WTC11 (cell line): ENCODE data around the gene MAML2. TPM values are rescaled to one million over a fixed set of nuclear protein-coding genes. Genes with fewer than 3 reads are reported as not detected.

Experiments used
- ATAC-seq: fragments of 200-7000 bp; cut with Tn5 transposase; 2 replicates; pipeline ENCODE4 v1.10.0; 2021; ENCODE audit warnings: mild to moderate bottlenecking, moderate library complexity
- CTCF ChIA-PET: fragments of 300-600 bp; sonication (Branson Sonifier 250); formaldehyde crosslinking; loops from one replicate; lab custom pipeline; 2021; ENCODE audit warnings: antibody characterized with exemption; lab: Charles Lee
- POLR2A ChIA-PET: fragments of 350-600 bp; sonication (Branson Sonifier 250); formaldehyde crosslinking; loops from one replicate; lab custom pipeline; 2021; ENCODE audit warnings: antibody characterized with exemption; lab: Charles Lee
- DNase-seq: peaks from one replicate; pipeline ENCODE4 v3.0.0; 2021; ENCODE audit warnings: low spot score
- H3K27ac Mint-ChIP-seq: 2 replicates; pipeline ENCODE4 v1.8.0; 2021; ENCODE audit warnings: mixed read lengths
- H3K27me3 Mint-ChIP-seq: 2 replicates; pipeline ENCODE4 v1.8.0; 2021; ENCODE audit warnings: low read depth, mild to moderate bottlenecking, moderate library complexity, mixed read lengths
- H3K36me3 Mint-ChIP-seq: 2 replicates; pipeline ENCODE4 v1.8.0; 2021; ENCODE audit warnings: mixed read lengths
- H3K4me1 Mint-ChIP-seq: 2 replicates; pipeline ENCODE4 v1.8.0; 2022; ENCODE audit warnings: mixed read lengths
- H3K4me3 Mint-ChIP-seq: 2 replicates; pipeline ENCODE4 v1.8.0; 2021; ENCODE audit warnings: mild to moderate bottlenecking, moderate library complexity, mixed read lengths
- H3K9me3 Mint-ChIP-seq: 2 replicates; pipeline ENCODE4 v1.8.0; 2021; ENCODE audit warnings: mixed read lengths
- AR ChIP-seq: fragments of 250-450 bp; sonication (Bioruptor Pico); IDR thresholded peaks from 2 replicates; pipeline ENCODE4 v1.9.0; 2021; ENCODE audit warnings: mild to moderate bottlenecking
- ATF2 ChIP-seq: sonication (generic); formaldehyde crosslinking; IDR thresholded peaks from 2 replicates; pipeline ENCODE4 v1.8.1; 2022; ENCODE audit warnings: low read depth, missing genetic modification reagents, borderline replicate concordance
- CTCF ChIP-seq: fragments of 200-600 bp; IDR thresholded peaks from 2 replicates; pipeline ENCODE4 v1.8.0; 2022; ENCODE audit warnings: antibody characterized with exemption
- EMX1 ChIP-seq: fragments of 250-450 bp; sonication (Bioruptor Pico); IDR thresholded peaks from 2 replicates; pipeline ENCODE4 v1.8.0; 2021; ENCODE audit warnings: mild to moderate bottlenecking
- JAZF1 ChIP-seq: fragments of 250-450 bp; sonication (Bioruptor Pico); IDR thresholded peaks from 2 replicates; pipeline ENCODE4 v1.9.0; 2021; ENCODE audit warnings: moderate library complexity, mild to moderate bottlenecking, inconsistent platforms
- MLX ChIP-seq: sonication (generic); formaldehyde crosslinking; IDR thresholded peaks from 2 replicates; pipeline ENCODE4 v1.8.1; 2023; ENCODE audit warnings: mild to moderate bottlenecking, missing genetic modification reagents, moderate library complexity
- MXD4 ChIP-seq: fragments of 250-450 bp; sonication (Bioruptor Pico); IDR thresholded peaks from 2 replicates; pipeline ENCODE4 v1.8.0; 2021; ENCODE audit warnings: mild to moderate bottlenecking, moderate library complexity, borderline replicate concordance
- NR1H2 ChIP-seq: sonication (generic); formaldehyde crosslinking; IDR thresholded peaks from 2 replicates; pipeline ENCODE4 v1.9.0; 2021; ENCODE audit warnings: mild to moderate bottlenecking, moderate library complexity, missing genetic modification reagents
- RORB ChIP-seq: fragments of 250-450 bp; sonication (Bioruptor Pico); IDR thresholded peaks from 2 replicates; pipeline ENCODE4 v1.9.0; 2021; ENCODE audit warnings: mild to moderate bottlenecking
- STAT6 ChIP-seq: sonication (generic); formaldehyde crosslinking; conservative IDR thresholded peaks from 2 replicates; pipeline ENCODE4 v1.8.1; 2023; ENCODE audit warnings: mild to moderate bottlenecking, low read depth, missing genetic modification reagents, moderate library complexity
- USF2 ChIP-seq: sonication (generic); formaldehyde crosslinking; IDR thresholded peaks from 2 replicates; pipeline ENCODE4 v1.8.1; 2023; ENCODE audit warnings: mild to moderate bottlenecking, missing genetic modification reagents, moderate library complexity
- ZBTB21 ChIP-seq: sonication (generic); formaldehyde crosslinking; IDR thresholded peaks from 2 replicates; pipeline ENCODE4 v1.8.1; 2023; ENCODE audit warnings: mild to moderate bottlenecking, missing genetic modification reagents, borderline replicate concordance
- ZNF121 ChIP-seq: sonication (generic); formaldehyde crosslinking; IDR thresholded peaks from 2 replicates; pipeline ENCODE4 v1.8.0; 2023; ENCODE audit warnings: missing genetic modification reagents
- ZNF317 ChIP-seq: sonication (generic); formaldehyde crosslinking; IDR thresholded peaks from 2 replicates; pipeline ENCODE4 v1.8.1; 2023; ENCODE audit warnings: low read depth, mild to moderate bottlenecking, moderate library complexity, missing genetic modification reagents, borderline replicate concordance
- ZNF532 ChIP-seq: fragments of 250-450 bp; sonication (Bioruptor Pico); IDR thresholded peaks from 2 replicates; pipeline ENCODE4 v1.9.0; 2021; ENCODE audit warnings: mild to moderate bottlenecking, borderline replicate concordance
- total RNA-seq: library from RNA; stranded (reverse); gene quantifications from 3 replicates; pipeline ENCODE4 v1.2.3, GENCODE V29; 2021

MAML2 gene
- total RNA-seq, 1 experiment from 2014 or later = 8.1 TPM

- TF ChIP-seq CTCF (no peak), ZNF121 (no peak), NR1H2 (CRISPR knock-in tag) (no peak), STAT6 (CRISPR knock-in tag) (no peak), ZBTB21 (CRISPR knock-in tag) (no peak), EMX1 (CRISPR knock-in tag) (no peak)
These were observed 292.4 kb downstream of the MAML2 start (continued) for GRCh38 chr11:96050435-96051182.

- DNase-seq = no peak
- no peaks in the 10 kb centered on the region for H3K27me3 Mint-ChIP-seq
- CTCF ChIA-PET = interaction anchor here (0.8 kb wide), 1 partner anchor 294 kb away, joined by 5 read pairs; the partner anchor contains the start of gene MAML2
- TF ChIP-seq ZNF317 (CRISPR knock-in tag) (no peak), ATF2 (CRISPR knock-in tag) (no peak), RORB (CRISPR knock-in tag) (no peak)
- TF ChIP-seq, all 79 proteins: peak for 0
- POLR2A ChIA-PET = no interaction called here
- ATAC-seq = no peak
- H3K27ac Mint-ChIP-seq = no peak overlapping the region
- peaks cover 30% of the 10 kb centered on the region for H3K4me1 Mint-ChIP-seq
- H3K4me3 Mint-ChIP-seq = no peak overlapping the region
- H3K9me3 Mint-ChIP-seq = peaks cover 4% of the 10 kb centered on the region
- no peaks in the 10 kb centered on the region for H3K36me3 Mint-ChIP-seq
These were observed 293.6 kb downstream of the MAML2 start for GRCh38 chr11:96049426-96049825.

- ATAC-seq (peak; percentile 99), DNase-seq (peak; percentile 64)
- CTCF ChIA-PET = interaction anchor here (0.6 to 1.7 kb wide), 15 partner anchors 9 to 381 kb away, joined by 3 to 28 read pairs (median 5); partner anchors contain the start of genes CCDC82, JRKL and MAML2
- peak overlapping the region; percentile 31 for H3K4me3 Mint-ChIP-seq
- H3K36me3 Mint-ChIP-seq = no peaks in the 10 kb centered on the region
- no peaks in the 10 kb centered on the region; the same call in 1 of the 2 replicates for H3K27me3 Mint-ChIP-seq
- H3K27ac Mint-ChIP-seq = peak overlapping the region; percentile 89; the same call in 1 of the 2 replicates
- H3K9me3 Mint-ChIP-seq = no peaks in the 10 kb centered on the region
- POLR2A ChIA-PET = no interaction called here
- H3K4me1 Mint-ChIP-seq = peaks cover 25% of the 10 kb centered on the region
- TF ChIP-seq USF2 (CRISPR knock-in tag) (no peak), AR (no peak), JAZF1 (CRISPR knock-in tag) (no peak), MLX (CRISPR knock-in tag) (no peak), MXD4 (CRISPR knock-in tag) (no peak), ZNF532 (CRISPR knock-in tag) (no peak)
These were observed 297.2 kb downstream of the MAML2 start for GRCh38 chr11:96045622-96046456.
